GM12878 (cell line): ENCODE measurements around the gene ARHGDIG.
A peak's percentile ranks its signal among the peaks of the same experiment; 100 is the strongest.

ENCODE experiments used
- CREB1 ChIP-seq: IDR thresholded peaks from 2 replicates; pipeline ENCODE4 v1.6.1; 2012; ENCODE audit warnings: low read depth, mild to moderate bottlenecking, inconsistent platforms
- CREM ChIP-seq: IDR thresholded peaks from 2 replicates; pipeline ENCODE4 v1.6.1; 2014; ENCODE audit warnings: antibody characterized with exemption, low read depth
- CTCF ChIP-seq, 3 experiments: IDR thresholded peaks in 2 of 3; conservative IDR thresholded peaks in 1 of 3; 2 replicates each; pipeline ENCODE4 v1.5.1; 2011; ENCODE audit warnings: low read depth in 3 of 3, low read length in 3 of 3, mild to moderate bottlenecking in 3 of 3, control low read depth in 2 of 3, moderate library complexity in 2 of 3, inconsistent platforms in 1 of 3, mixed read lengths in 1 of 3; ENCODE audit not compliant: control insufficient read depth in 2 of 3, insufficient read depth in 1 of 3; ENCODE audit errors: extremely low read depth in 1 of 3
- EP300 ChIP-seq, 2 experiments: fragments of 150-350 bp in 1 of 2; IDR thresholded peaks; 2 replicates each; pipeline ENCODE4 v1.6.1; 2011 to 2012; ENCODE audit warnings: low read depth in 2 of 2, low read length in 2 of 2, borderline replicate concordance in 1 of 2, improper control_type of control experiment in 1 of 2, inconsistent platforms in 1 of 2; ENCODE audit not compliant: control insufficient read depth in 1 of 2
- EZH2 ChIP-seq: IDR thresholded peaks from 2 replicates; pipeline ENCODE4 v1.6.1; 2012; ENCODE audit warnings: low read depth, mild to moderate bottlenecking, control low read depth, inconsistent platforms, low read length, borderline replicate concordance; ENCODE audit not compliant: control insufficient read depth
- POLR2A ChIP-seq: IDR thresholded peaks from 2 replicates; pipeline ENCODE4 v1.6.1; 2011; ENCODE audit warnings: low read depth, mild to moderate bottlenecking, low read length
- RELA ChIP-seq: fragments of 450-650 bp; IDR thresholded peaks from 2 replicates; pipeline ENCODE4 v1.8.0; 2014; ENCODE audit warnings: borderline replicate concordance; ENCODE audit not compliant: partially characterized antibody

GRCh38 chr16:318628-319027 lies 38.2 kb downstream of the ARHGDIG start:
- TF ChIP-seq EP300 (IDR thresholded peaks at IDR 0.05; ENCODE audit: borderline replicate concordance in 1 of 2, control insufficient read depth in 1 of 2, low read depth in 2 of 2, low read length in 2 of 2) = no peak
- no peak for TF ChIP-seq RELA
- TF ChIP-seq CREM = no peak
- no peak for TF ChIP-seq EZH2
- no peak for TF ChIP-seq POLR2A
- peak; percentile 17 to 30 (median 24); a peak in 5 of 6 replicates for TF ChIP-seq CTCF (IDR thresholded peaks at IDR 0.05 in 2 of 3, conservative IDR thresholded peaks at IDR 0.05 in 1 of 3; ENCODE audit: control insufficient read depth in 2 of 3, extremely low read depth in 1 of 3, insufficient read depth in 1 of 3, low read depth in 3 of 3, low read length in 3 of 3)
- no peak for TF ChIP-seq CREB1
